OCI-LY1 (cell line): ENCODE results near the gene EDEM3.

Experiments
- H2AFZ ChIP-seq: fragments of 200-600 bp; sonication (generic), shearing (Covaris generic); 2 replicates; pipeline ENCODE4 v1.6.0; 2014; ENCODE audit warnings: antibody characterized with exemption, mild to moderate bottlenecking, low read length
- H3F3A ChIP-seq: fragments of 200-600 bp; sonication (generic), shearing (Covaris generic); 2 replicates; pipeline ENCODE4 v1.6.0; 2014; ENCODE audit warnings: mild to moderate bottlenecking, antibody characterized with exemption, low read length, moderate library complexity; ENCODE audit not compliant: insufficient read depth
- H3K27ac ChIP-seq: fragments of 200-600 bp; sonication (generic); 2 replicates; pipeline ENCODE4 v1.5.1; 2014; ENCODE audit warnings: low read length, mixed run types, mild to moderate bottlenecking, low read depth; ENCODE audit not compliant: poor library complexity, severe bottlenecking
- H3K27me3 ChIP-seq: fragments of 200-600 bp; sonication (generic); 2 replicates; pipeline ENCODE4 v1.6.0; 2014; ENCODE audit warnings: antibody characterized with exemption, mild to moderate bottlenecking, low read length, moderate library complexity; ENCODE audit not compliant: insufficient read depth
- H3K36me3 ChIP-seq: fragments of 200-600 bp; sonication (generic); 2 replicates; pipeline ENCODE4 v1.6.1; 2014; ENCODE audit warnings: mild to moderate bottlenecking, antibody characterized with exemption, low read length, moderate library complexity, mixed read lengths; ENCODE audit not compliant: insufficient read depth
- H3K4me1 ChIP-seq: fragments of 200-600 bp; sonication (generic); 2 replicates; pipeline ENCODE4 v1.5.1; 2014; ENCODE audit warnings: mild to moderate bottlenecking, low read length, moderate library complexity; ENCODE audit not compliant: insufficient read depth, severe bottlenecking
- H3K4me2 ChIP-seq: fragments of 200-600 bp; sonication (generic), shearing (Covaris generic); 2 replicates; pipeline ENCODE4 v1.6.1; 2014; ENCODE audit warnings: low read length
- H3K4me3 ChIP-seq: fragments of 200-600 bp; sonication (generic); 2 replicates; pipeline ENCODE4 v1.5.1; 2014; ENCODE audit warnings: low read length, low read depth, mild to moderate bottlenecking, mixed read lengths; ENCODE audit not compliant: poor library complexity, severe bottlenecking
- H3K79me2 ChIP-seq: fragments of 200-600 bp; shearing (Covaris generic); 2 replicates; pipeline ENCODE4 v1.6.1; 2016; ENCODE audit warnings: mixed run types, low read length, mixed read lengths; ENCODE audit not compliant: insufficient read depth
- H3K9ac ChIP-seq: fragments of 200-600 bp; sonication (generic), shearing (Covaris generic); 2 replicates; pipeline ENCODE4 v1.6.1; 2014; ENCODE audit warnings: mild to moderate bottlenecking, low read length, mixed read lengths
- H3K9me2 ChIP-seq: fragments of 200-600 bp; sonication (generic), shearing (Covaris generic); 2 replicates; pipeline ENCODE4 v1.6.1; 2014; ENCODE audit warnings: low read depth, mild to moderate bottlenecking, low read length, mixed read lengths
- H3K9me3 ChIP-seq: fragments of 200-600 bp; shearing (Covaris generic); 2 replicates; pipeline ENCODE4 v1.6.1; 2014; ENCODE audit warnings: low read length, mixed read lengths
- H4K20me1 ChIP-seq: fragments of 200-600 bp; sonication (generic), shearing (Covaris generic); 2 replicates; pipeline ENCODE4 v1.6.0; 2016; ENCODE audit warnings: mild to moderate bottlenecking, low read length; ENCODE audit not compliant: insufficient read depth
- CTCF ChIP-seq: fragments of 200-600 bp; sonication (generic), shearing (Covaris generic); IDR thresholded peaks from 2 replicates; pipeline ENCODE4 v1.5.1; 2017; ENCODE audit warnings: mild to moderate bottlenecking, antibody characterized with exemption, low read length, moderate library complexity, mixed read lengths
- EZH2 ChIP-seq: fragments of 200-600 bp; sonication (generic), shearing (Covaris generic); IDR thresholded peaks from 2 replicates; pipeline ENCODE4 v1.8.0; 2017; ENCODE audit warnings: borderline replicate concordance, mixed run types, mild to moderate bottlenecking, antibody characterized with exemption, low read length, moderate library complexity, mixed read lengths

EDEM3 gene

GRCh38 chr1:184757406-184757805 is 2.7 kb upstream of the EDEM3 start:
- no peaks in the 10 kb centered on the region for H3K9me3 ChIP-seq
- H2AFZ ChIP-seq = no peak overlapping the region
- H4K20me1 ChIP-seq = no peaks in the 10 kb centered on the region
- no peak overlapping the region for H3K9ac ChIP-seq
- TF ChIP-seq EZH2 (no peak), CTCF (no peak)
- H3K4me2 ChIP-seq = no peak overlapping the region
- H3F3A ChIP-seq = 0 out of 2 replicates have a peak, but pooled peaks cover 3% of the 10 kb centered on the region
- no peaks in the 10 kb centered on the region for H3K9me2 ChIP-seq
- H3K4me3 ChIP-seq = no peak overlapping the region
- peaks cover 21% of the 10 kb centered on the region for H3K4me1 ChIP-seq
- no peaks in the 10 kb centered on the region for H3K36me3 ChIP-seq
- no peaks in the 10 kb centered on the region for H3K27me3 ChIP-seq
- H3K27ac ChIP-seq = no peak overlapping the region
- H3K79me2 ChIP-seq = peaks cover 15% of the 10 kb centered on the region

DNA sequence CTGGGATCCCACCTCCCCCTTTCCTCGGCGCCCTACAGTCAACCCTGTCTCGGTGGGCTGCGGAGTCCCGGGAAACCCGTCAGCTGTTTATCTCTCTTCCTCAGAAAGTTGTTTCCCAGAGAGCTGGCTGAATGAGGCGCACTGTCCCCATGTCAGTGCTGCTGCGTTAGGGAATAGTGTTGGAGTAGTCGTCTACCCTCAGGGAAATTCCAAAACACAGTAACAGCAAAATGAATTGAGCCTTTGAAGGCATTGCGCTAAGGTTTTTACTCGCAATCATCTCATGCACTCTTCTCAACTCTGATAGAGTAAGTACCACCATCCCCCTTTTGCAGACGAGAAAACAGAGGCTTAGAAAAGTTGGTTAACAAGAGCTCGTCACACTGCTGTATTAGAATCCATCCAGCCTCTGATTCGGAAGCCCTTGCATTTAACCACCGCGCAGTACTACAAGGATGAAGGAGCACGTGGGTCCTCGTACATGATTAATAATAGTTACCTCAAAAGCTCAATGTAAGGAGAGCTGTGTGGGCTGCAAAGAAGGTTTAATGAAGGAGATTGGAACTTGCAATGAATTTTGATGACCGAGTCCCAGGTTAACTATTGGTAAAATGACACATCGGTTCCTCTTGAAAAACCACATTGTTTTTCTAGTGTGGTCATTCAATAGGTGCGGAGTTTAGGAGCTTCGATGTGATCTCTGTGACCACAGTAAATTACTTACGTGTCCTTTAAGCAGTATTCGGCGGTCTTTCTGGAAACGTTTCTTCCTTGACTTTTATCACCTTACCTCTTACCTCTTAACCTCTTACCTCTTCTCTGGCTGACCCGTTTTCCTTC is 788 bp upstream of the EDEM3 start:
- H3K9ac ChIP-seq = peak overlapping the region; percentile 81
- H4K20me1 ChIP-seq = no peaks in the 10 kb centered on the region
- peak overlapping the region; percentile 81 for H3K4me3 ChIP-seq
- H2AFZ ChIP-seq = peak overlapping the region; percentile 97
- H3K27me3 ChIP-seq = no peaks in the 10 kb centered on the region
- H3K36me3 ChIP-seq = no peaks in the 10 kb centered on the region
- peak overlapping the region; percentile 97 for H3K4me2 ChIP-seq
- H3F3A ChIP-seq = 0 out of 2 replicates have a peak, but pooled peaks cover 3% of the 10 kb centered on the region
- peaks cover 24% of the 10 kb centered on the region for H3K4me1 ChIP-seq
- TF ChIP-seq EZH2 (no peak), CTCF (no peak)
- H3K27ac ChIP-seq = no peak overlapping the region
- H3K79me2 ChIP-seq = peaks cover 19% of the 10 kb centered on the region
- H3K9me2 ChIP-seq = no peaks in the 10 kb centered on the region
- H3K9me3 ChIP-seq = no peaks in the 10 kb centered on the region

DNA sequence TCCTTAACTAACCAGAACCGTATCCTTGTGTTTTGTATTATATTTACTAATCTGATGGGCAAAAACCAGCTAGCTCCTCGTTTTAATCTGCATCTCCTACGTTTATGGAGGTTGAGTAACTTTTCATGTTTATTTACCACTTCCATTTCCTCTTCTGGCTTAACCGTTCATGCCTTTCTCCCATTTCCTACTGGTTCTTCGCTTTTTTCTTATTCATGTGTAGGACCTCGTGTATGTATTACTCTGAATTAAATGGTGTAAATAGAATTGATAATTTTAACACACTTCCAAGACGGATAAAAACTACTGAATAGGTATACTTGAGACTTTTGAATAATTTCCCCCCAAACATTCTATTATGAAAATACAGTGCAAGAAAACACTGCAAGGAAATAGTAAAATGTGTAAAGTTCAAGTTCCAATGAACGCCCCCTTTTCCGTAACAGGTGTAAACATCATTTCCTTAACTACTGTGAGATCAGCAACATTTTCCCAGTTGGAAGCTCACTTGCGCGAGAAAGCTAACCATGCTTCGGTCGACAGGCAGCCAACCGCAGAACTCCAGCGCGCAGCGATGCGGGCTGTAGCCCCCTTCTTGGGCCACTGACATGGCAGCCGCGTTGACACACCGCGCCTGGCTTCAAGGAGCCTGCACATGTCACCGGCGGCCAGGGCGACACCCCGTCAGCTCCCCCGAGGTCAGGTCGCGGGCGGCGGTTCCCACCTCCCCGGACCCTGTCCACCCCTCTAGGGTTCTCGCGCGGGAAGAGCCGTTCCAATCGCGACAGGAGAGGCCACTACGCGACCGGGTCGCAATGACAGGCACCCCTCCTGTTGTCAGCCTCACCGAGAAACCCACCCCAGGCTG is 816 bp downstream of the EDEM3 start:
- Histone ChIP-seq H3K79me2 (peaks cover 21% of the 10 kb centered on the region), H3K9me2 (no peaks in the 10 kb centered on the region), H3K27me3 (no peaks in the 10 kb centered on the region), H3F3A (0 out of 2 replicates have a peak, but pooled peaks cover 3% of the 10 kb centered on the region), H2AFZ (no peak overlapping the region), H3K4me1 (peaks cover 24% of the 10 kb centered on the region), H3K27ac (peak overlapping the region; percentile 26), H4K20me1 (no peaks in the 10 kb centered on the region), H3K9me3 (no peaks in the 10 kb centered on the region), H3K4me3 (peak overlapping the region; percentile 81), H3K4me2 (peak overlapping the region; percentile 82), H3K9ac (peak overlapping the region; percentile 78), H3K36me3 (no peaks in the 10 kb centered on the region)
- TF ChIP-seq EZH2 (no peak), CTCF (no peak)
